ENCODE results near the gene AP2A1. TPM values are rescaled to one million over a fixed set of nuclear protein-coding genes. Genes with fewer than 3 reads are reported as not detected.

Gene AP2A1
- polyA plus RNA-seq, 4 donors, result 48.7 to 68.2 (median 52.9) TPM

DNA sequence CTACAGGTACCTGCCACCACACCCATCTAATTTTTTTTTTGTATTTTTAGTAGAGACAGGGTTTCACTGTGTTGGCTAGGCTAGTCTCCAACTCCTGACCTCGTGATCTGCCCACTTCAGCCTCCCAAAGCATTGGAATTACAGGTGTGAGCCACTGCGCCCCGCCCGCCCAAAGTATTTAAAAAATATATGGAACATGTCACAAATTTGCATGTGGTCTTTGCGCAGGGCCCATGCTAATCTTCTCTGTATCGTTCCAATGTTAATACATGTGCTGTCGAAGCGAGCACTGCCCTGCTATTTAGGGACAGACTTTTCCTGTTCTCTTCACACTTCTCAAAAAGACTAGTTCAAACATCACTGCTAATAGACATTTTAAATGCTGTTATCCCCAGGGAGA lies 2.5 kb upstream of the AP2A1 start:
- no peak for DNase-seq (ENCODE audit: low read depth in 4 of 4, low spot score in 3 of 4)

GRCh38 chr19:49766007-49766929 lies 533 bp upstream of the AP2A1 start:
- peak; percentile 98 to 99 (median 98) for DNase-seq (ENCODE audit: low read depth in 4 of 4, low spot score in 3 of 4)

GRCh38 chr19:49767381-49767780 lies 580 bp downstream of the AP2A1 start:
- peak in 1 of 4 donors; percentile 9 for DNase-seq (ENCODE audit: low read depth in 4 of 4, low spot score in 3 of 4)

GRCh38 chr19:49767967-49768581 lies 1.3 kb downstream of the AP2A1 start:
- DNase-seq (ENCODE audit: low read depth in 4 of 4, low spot score in 3 of 4), result no peak

DNA sequence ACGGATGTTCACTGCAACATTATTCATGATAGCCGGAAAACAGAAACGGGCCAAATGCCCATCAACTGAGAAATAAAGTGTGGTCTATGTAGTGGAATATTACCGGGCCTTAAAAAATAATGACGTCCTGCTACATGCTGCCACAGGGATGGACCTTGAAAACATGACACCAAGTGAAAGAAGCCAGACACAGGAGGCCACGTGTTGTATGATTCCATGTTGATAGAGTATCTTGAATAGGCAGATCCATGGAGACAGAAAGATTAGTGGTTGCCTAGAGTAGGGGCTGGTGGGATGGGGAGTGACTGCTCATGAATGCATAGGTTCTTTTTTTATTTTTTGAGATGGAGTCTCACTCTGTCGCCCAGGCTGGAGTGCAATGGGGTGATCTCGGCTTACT lies 3.7 kb downstream of the AP2A1 start:
- DNase-seq (ENCODE audit: low read depth in 4 of 4, low spot score in 3 of 4), result no peak

DNA sequence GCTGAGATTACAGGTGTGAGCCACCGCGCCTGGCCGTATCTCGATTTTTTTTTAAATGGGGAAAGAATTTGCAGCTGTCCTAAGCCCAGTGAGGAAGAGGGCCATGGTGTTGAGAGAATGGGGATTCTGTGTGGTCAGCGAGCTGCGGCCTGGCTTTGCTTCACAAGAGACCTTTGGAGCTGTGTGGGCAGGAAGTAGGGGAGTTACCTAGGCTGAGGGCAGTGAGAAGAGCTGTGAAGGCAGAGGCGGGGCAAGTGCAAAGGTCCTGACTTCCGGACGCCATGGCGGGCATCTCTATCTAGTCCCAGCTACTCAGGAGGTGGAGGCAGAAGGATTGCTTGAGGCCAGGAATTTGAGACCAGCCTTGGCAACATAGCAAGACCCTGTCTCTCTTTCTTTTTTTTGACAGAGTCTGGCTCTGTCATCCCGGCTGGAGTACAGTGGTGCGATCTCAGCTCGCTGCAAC lies 4.9 kb downstream of the AP2A1 start:
- DNase-seq (ENCODE audit: low read depth in 4 of 4, low spot score in 3 of 4), result no peak

- DNase-seq (ENCODE audit: low read depth in 4 of 4, low spot score in 3 of 4), result no peak
These were observed 6.1 kb downstream of the AP2A1 start for GRCh38 chr19:49772850-49773432.

GRCh38 chr19:49773663-49774350 lies 7.0 kb downstream of the AP2A1 start:
- no peak for DNase-seq (ENCODE audit: low read depth in 4 of 4, low spot score in 3 of 4)

DNA sequence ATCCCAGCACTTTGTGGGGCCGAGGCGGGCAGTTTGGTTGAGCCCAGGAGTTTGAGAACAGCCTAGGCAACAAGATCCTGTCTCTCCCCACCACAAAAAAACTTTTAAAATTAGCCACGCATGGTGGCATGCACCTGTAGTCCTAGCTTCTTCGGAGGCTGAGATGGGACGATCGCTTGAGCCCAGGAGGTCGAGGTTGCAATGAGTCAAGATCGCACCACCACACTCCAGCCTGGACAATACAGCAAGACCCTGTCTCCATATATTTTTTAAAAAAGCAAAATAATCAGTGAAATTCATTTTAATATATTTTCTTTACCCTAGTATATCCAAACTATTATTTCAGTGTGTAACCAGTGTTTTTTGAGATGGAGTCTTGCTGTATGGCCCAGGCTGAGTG lies 8.2 kb downstream of the AP2A1 start:
- no peak for DNase-seq (ENCODE audit: low read depth in 4 of 4, low spot score in 3 of 4)

DNA sequence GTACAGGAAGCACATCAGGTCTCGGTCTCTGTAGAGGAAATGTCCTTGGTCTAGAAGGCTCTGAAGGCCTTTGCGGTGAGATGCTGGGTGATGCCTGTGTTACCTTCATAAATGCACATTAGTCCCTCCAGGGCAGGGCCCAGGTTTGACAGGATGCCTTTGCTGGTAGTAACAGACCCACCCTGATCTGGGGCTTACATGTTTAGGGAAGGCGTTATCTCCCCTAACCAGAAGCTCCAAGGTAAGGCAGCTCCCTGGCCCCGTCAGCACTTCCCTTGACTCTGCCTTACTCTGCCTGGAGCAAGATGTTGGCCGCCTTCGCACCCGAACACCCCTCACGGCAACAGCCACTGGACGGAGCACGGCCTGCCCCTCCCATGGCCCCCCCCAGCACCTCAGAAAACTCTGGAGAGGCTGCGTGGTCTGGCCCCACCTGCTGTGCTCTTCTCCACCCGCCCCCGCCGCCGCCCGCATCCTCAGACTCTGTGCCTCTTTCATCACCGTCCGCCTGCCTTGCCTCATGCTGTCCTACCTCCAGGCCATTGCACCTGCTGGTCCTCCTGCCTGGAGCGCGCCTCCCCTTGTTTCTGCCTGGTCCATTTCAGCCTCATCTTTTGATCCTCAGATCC lies 9.1 kb downstream of the AP2A1 start:
- DNase-seq (ENCODE audit: low read depth in 4 of 4, low spot score in 3 of 4), result no peak

GRCh38 chr19:49776371-49776764 lies 9.6 kb downstream of the AP2A1 start:
- DNase-seq (ENCODE audit: low read depth in 4 of 4, low spot score in 3 of 4), result no peak

- DNase-seq (ENCODE audit: low read depth in 4 of 4, low spot score in 3 of 4), result no peak
These were observed 13.1 kb downstream of the AP2A1 start for GRCh38 chr19:49779731-49780555.

DNA sequence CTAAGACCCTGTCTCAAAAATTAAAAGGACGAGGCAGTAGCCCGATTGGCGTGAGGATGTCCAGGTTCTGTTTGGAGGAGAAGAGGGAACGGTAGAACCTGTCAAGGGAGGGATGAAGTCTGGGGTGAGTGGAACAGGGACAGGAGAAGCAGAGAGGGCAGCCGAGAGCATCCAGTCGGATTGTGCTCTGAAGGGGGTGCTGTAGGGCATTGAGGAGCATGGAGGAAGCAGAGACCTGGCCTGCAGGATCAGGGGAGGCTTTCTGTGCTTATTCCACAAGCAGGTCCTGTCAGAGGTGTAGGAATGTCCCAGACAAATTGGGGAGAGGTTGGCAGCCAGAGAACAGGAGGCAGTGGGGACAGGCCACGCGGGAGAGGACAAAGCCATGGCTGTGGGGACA lies 14.1 kb downstream of the AP2A1 start:
- DNase-seq (ENCODE audit: low read depth in 4 of 4, low spot score in 3 of 4), result no peak

DNA sequence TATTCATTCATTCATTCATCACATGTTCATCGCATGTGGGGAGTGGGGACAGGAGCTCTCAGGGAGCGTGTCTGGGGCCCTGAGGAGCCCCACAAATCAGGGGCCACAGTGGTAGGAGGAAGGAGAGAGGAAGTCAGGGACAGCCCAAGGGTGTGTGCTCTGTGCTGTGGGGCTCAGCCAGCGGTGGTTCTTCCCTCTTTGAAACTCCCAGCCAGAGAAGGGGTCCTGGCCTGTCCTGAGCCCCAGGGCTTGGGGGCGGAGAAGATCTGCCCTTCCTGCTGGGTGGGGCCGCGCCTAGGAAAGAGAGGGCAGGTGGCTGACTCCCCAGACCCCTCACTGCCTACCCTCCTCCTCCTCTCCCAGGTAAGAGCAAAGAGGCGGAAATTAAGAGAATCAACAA lies 14.6 kb downstream of the AP2A1 start:
- no peak for DNase-seq (ENCODE audit: low read depth in 4 of 4, low spot score in 3 of 4)

DNA sequence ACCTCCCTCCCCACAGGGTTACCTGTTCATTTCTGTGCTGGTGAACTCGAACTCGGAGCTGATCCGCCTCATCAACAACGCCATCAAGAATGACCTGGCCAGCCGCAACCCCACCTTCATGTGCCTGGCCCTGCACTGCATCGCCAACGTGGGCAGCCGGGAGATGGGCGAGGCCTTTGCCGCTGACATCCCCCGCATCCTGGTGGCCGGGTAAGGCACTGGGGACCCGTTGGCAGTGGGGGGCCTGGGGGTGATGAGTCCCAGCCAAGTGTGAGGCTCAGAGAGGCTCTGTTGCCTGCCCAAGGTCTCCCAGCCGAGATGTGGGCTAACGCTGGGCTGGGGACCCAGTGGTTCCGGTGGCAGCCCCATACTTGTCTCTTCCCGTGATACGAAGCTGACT lies 15.7 kb downstream of the AP2A1 start:
- no peak for DNase-seq (ENCODE audit: low read depth in 4 of 4, low spot score in 3 of 4)

- DNase-seq (ENCODE audit: low read depth in 4 of 4, low spot score in 3 of 4), result no peak
These were observed 19.6 kb downstream of the AP2A1 start for GRCh38 chr19:49786376-49786820.

DNA sequence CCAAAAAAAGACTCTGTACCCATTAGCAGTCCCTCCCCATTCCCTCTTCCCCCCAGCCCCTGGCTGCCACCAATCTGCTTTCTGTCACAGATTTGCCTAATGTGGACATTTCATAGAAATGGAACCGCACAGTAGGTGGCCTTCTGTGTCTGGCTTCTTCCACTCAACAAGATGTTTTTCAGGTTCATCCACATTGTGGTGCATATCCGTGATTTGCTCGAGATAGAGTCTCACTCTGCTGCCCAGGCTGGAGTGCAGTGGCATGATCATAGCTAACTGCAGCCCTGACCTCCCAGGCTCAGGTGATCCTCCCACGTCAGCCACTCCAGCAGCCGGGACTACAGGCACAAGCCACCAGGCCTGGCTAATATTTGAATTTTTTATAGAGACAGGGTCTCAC lies 20.9 kb downstream of the AP2A1 start:
- DNase-seq (ENCODE audit: low read depth in 4 of 4, low spot score in 3 of 4), result no peak

GRCh38 chr19:49788857-49789256 lies 22.1 kb downstream of the AP2A1 start:
- no peak for DNase-seq (ENCODE audit: low read depth in 4 of 4, low spot score in 3 of 4)

DNA sequence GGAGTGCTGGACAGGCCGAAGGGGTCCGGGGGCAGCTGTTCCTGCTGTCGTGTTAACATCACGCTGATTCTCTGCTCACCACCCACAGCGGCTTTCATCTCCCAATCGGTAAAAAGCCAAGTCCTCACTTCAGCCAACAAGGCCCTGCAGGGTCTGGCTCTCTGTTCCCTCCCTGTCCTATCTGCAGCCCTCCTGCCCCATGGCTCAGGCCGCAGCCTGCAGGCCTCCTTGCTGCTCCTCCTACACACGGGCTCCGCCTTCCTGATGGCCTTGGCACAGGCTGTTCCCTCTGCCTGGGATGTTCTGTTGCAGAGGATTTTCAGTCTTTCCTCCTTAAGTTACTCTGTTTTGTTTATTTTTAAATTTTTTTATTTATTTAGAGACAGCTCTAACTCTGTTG lies 24.1 kb downstream of the AP2A1 start:
- DNase-seq (ENCODE audit: low read depth in 4 of 4, low spot score in 3 of 4), result no peak
